MM.1S (cell line): Measurements from ENCODE around the gene PSORS1C1.

ENCODE experiments used
- EZH2 ChIP-seq: fragments of 300-600 bp; sonication (generic); optimal IDR thresholded peaks from 2 replicates; pipeline ENCODE3; 2017; ENCODE audit warnings: low read depth, mild to moderate bottlenecking, antibody characterized with exemption, low read length, mixed read lengths
- TF ChIP-seq, protein P1 (sequence below): fragments of 300-600 bp; sonication (generic); IDR thresholded peaks from 2 replicates; pipeline ENCODE4 v1.5.1; 2016; ENCODE audit warnings: antibody characterized with exemption, low read length, mixed read lengths

DNA sequence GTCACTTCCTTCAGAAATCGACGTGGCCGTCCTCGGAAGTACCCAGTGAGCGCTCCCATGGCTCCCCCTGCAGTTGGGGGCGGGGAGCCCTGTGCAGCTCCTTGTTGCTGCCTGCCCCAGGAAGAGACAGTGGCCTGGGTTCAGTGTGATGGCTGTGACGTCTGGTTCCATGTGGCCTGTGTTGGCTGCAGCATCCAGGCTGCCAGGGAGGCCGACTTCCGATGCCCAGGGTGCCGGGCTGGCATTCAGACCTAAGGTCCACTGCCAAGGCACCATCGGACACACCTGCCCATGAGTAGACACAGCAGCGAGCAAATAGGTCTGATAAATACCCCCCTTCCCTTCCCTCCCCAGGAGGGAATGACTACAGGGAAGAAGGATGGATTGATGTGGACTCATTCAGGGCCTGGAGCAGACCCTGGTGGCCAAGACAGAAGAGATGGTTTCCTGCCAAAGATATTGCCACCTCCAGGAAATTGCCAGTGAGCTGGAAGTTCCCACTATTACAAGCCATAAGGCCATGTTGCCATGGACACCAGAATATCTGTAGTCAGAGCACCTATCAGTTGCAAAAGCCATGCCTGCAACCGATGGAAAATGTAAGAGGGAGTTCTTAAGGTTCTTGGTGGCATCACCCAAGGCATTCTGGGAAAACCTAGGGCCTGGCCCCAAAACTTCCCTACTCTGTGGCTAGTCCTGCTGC lies 48.0 kb downstream of the PSORS1C1 start:
- TF ChIP-seq, protein P1, sequence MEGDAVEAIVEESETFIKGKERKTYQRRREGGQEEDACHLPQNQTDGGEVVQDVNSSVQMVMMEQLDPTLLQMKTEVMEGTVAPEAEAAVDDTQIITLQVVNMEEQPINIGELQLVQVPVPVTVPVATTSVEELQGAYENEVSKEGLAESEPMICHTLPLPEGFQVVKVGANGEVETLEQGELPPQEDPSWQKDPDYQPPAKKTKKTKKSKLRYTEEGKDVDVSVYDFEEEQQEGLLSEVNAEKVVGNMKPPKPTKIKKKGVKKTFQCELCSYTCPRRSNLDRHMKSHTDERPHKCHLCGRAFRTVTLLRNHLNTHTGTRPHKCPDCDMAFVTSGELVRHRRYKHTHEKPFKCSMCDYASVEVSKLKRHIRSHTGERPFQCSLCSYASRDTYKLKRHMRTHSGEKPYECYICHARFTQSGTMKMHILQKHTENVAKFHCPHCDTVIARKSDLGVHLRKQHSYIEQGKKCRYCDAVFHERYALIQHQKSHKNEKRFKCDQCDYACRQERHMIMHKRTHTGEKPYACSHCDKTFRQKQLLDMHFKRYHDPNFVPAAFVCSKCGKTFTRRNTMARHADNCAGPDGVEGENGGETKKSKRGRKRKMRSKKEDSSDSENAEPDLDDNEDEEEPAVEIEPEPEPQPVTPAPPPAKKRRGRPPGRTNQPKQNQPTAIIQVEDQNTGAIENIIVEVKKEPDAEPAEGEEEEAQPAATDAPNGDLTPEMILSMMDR = no peak
- no peak for TF ChIP-seq EZH2
